ENCODE data around the gene CLN6.
"Not testable (repeated sequence)": the region's sequence is repeated elsewhere in the genome, so short reads cannot be mapped to it uniquely, and the experiment has no call there.

The CLN6 gene

GRCh38 chr15:68176601-68177000 lies 52.9 kb downstream of the CLN6 start:
- TF ChIP-seq CTCF (IDR thresholded peaks at IDR 0.05; ENCODE audit: low read depth, low read length): no peak
- TF ChIP-seq EZH2phosphoT487 (IDR thresholded peaks at IDR 0.05; ENCODE audit: low read depth): no peak
- Histone ChIP-seq H3K27me3 (ENCODE audit: low read depth, low read length) (no peaks in the 10 kb centered on the region), H3K9me3 (ENCODE audit: insufficient read depth, low read length) (no peaks in the 10 kb centered on the region)

GRCh38 chr15:68175526-68175925 lies 54.0 kb downstream of the CLN6 start:
- Histone ChIP-seq H3K4me2 (ENCODE audit: low read length) (no peak overlapping the region), H3K79me2 (ENCODE audit: low read length) (no peaks in the 10 kb centered on the region), H3K27ac (ENCODE audit: low read length) (no peak overlapping the region), H3K27me3 (ENCODE audit: low read depth, low read length) (no peaks in the 10 kb centered on the region), H2AFZ (ENCODE audit: low read depth, low read length) (no peak overlapping the region), H4K20me1 (ENCODE audit: insufficient read depth, low read length) (no peaks in the 10 kb centered on the region), H3K9ac (ENCODE audit: low read length) (no peak overlapping the region), H3K36me3 (replicated peaks; ENCODE audit: low read depth, low read length) (peaks cover 30% of the 10 kb centered on the region), H3K9me3 (ENCODE audit: insufficient read depth, low read length) (no peaks in the 10 kb centered on the region), H3K4me1 (ENCODE audit: low read length) (no peaks in the 10 kb centered on the region), H3K4me3 (ENCODE audit: low read length) (no peak overlapping the region)
- TF ChIP-seq EZH2phosphoT487 (IDR thresholded peaks at IDR 0.05; ENCODE audit: low read depth): no peak
- TF ChIP-seq CTCF (IDR thresholded peaks at IDR 0.05; ENCODE audit: low read depth, low read length): no peak

More at GRCh38 chr15:68176601-68177000, 52.9 kb downstream of the CLN6 start:
- Histone ChIP-seq H2AFZ (ENCODE audit: low read depth, low read length) (no peak overlapping the region), H3K27ac (ENCODE audit: low read length) (no peak overlapping the region), H3K4me3 (ENCODE audit: low read length) (no peak overlapping the region), H3K79me2 (ENCODE audit: low read length) (no peaks in the 10 kb centered on the region), H3K4me2 (ENCODE audit: low read length) (no peak overlapping the region), H3K36me3 (replicated peaks; ENCODE audit: low read depth, low read length) (peaks cover 36% of the 10 kb centered on the region), H3K4me1 (ENCODE audit: low read length) (no peaks in the 10 kb centered on the region), H4K20me1 (ENCODE audit: insufficient read depth, low read length) (no peaks in the 10 kb centered on the region), H3K9ac (ENCODE audit: low read length) (no peak overlapping the region)

GRCh38 chr15:68173119-68173518 lies 56.4 kb downstream of the CLN6 start:
- Histone ChIP-seq H3K79me2 (ENCODE audit: low read length) (no peaks in the 10 kb centered on the region), H3K4me1 (ENCODE audit: low read length) (no peaks in the 10 kb centered on the region), H3K4me3 (ENCODE audit: low read length) (no peak overlapping the region), H3K27me3 (ENCODE audit: low read depth, low read length) (no peaks in the 10 kb centered on the region), H3K9ac (ENCODE audit: low read length) (no peak overlapping the region), H3K36me3 (replicated peaks; ENCODE audit: low read depth, low read length) (peaks cover 36% of the 10 kb centered on the region), H2AFZ (ENCODE audit: low read depth, low read length) (no peak overlapping the region), H3K4me2 (ENCODE audit: low read length) (no peak overlapping the region), H3K9me3 (ENCODE audit: insufficient read depth, low read length) (no peaks in the 10 kb centered on the region), H3K27ac (ENCODE audit: low read length) (no peak overlapping the region), H4K20me1 (ENCODE audit: insufficient read depth, low read length) (no peaks in the 10 kb centered on the region)
- TF ChIP-seq CTCF (IDR thresholded peaks at IDR 0.05; ENCODE audit: low read depth, low read length) (no peak), EZH2phosphoT487 (IDR thresholded peaks at IDR 0.05; ENCODE audit: low read depth) (no peak)

- not testable (repeated sequence) for H3K27me3 ChIP-seq (ENCODE audit: low read depth, low read length); H3K4me1 ChIP-seq (ENCODE audit: low read length); H3K9me3 ChIP-seq (ENCODE audit: insufficient read depth, low read length); H3K4me3 ChIP-seq (ENCODE audit: low read length); H2AFZ ChIP-seq (ENCODE audit: low read depth, low read length); H3K27ac ChIP-seq (ENCODE audit: low read length); H3K9ac ChIP-seq (ENCODE audit: low read length); H3K4me2 ChIP-seq (ENCODE audit: low read length); H3K79me2 ChIP-seq (ENCODE audit: low read length); H4K20me1 ChIP-seq (ENCODE audit: insufficient read depth, low read length)
- peaks cover 28% of the 10 kb centered on the region for H3K36me3 ChIP-seq (replicated peaks; ENCODE audit: low read depth, low read length)
Measured at GRCh38 chr15:68172037-68172436, 57.5 kb downstream of the CLN6 start.

GRCh38 chr15:68166847-68167246 lies 62.7 kb downstream of the CLN6 start:
- Histone ChIP-seq H2AFZ (ENCODE audit: low read depth, low read length) (no peak overlapping the region), H3K9ac (ENCODE audit: low read length) (no peak overlapping the region), H3K9me3 (ENCODE audit: insufficient read depth, low read length) (no peaks in the 10 kb centered on the region), H3K79me2 (ENCODE audit: low read length) (no peaks in the 10 kb centered on the region), H4K20me1 (ENCODE audit: insufficient read depth, low read length) (no peaks in the 10 kb centered on the region), H3K4me1 (ENCODE audit: low read length) (no peaks in the 10 kb centered on the region), H3K27me3 (ENCODE audit: low read depth, low read length) (no peaks in the 10 kb centered on the region), H3K4me3 (ENCODE audit: low read length) (no peak overlapping the region), H3K4me2 (ENCODE audit: low read length) (no peak overlapping the region), H3K27ac (ENCODE audit: low read length) (no peak overlapping the region), H3K36me3 (replicated peaks; ENCODE audit: low read depth, low read length) (peaks cover 23% of the 10 kb centered on the region)
- TF ChIP-seq CTCF (IDR thresholded peaks at IDR 0.05; ENCODE audit: low read depth, low read length): no peak
- no peak for TF ChIP-seq EZH2phosphoT487 (IDR thresholded peaks at IDR 0.05; ENCODE audit: low read depth)
